MCF 10A (cell line): Measurements from ENCODE around the gene CCT8L2. TPM values are rescaled to one million over a fixed set of nuclear protein-coding genes. Genes with fewer than 3 reads are reported as not detected.
"Not testable (repeated sequence)": the region's sequence is repeated elsewhere in the genome, so short reads cannot be mapped to it uniquely, and the experiment has no call there.

Source experiments
- Bru-seq: library from RNA; stranded (reverse); fragments of 400-500 nt; gene quantifications from one replicate; lab custom pipeline; 2021; lab: Mats Ljungman, UMichigan
- BruChase-seq, 2 experiments: library from RNA; stranded (reverse); fragments of 400-500 nt; gene quantifications; one replicate each; lab custom pipeline; 2021; lab: Mats Ljungman, UMichigan
- BruUV-seq: library from RNA; stranded (reverse); fragments of 400-500 nt; replicated peaks from 2 replicates; lab custom pipeline; 2021; lab: Mats Ljungman, UMichigan
- CTCF ChIA-PET: fragments of 300-600 bp; sonication (Branson Sonifier 250); formaldehyde crosslinking; extraction: SDS; loops from one replicate; lab custom pipeline; 2021; ENCODE audit warnings: antibody characterized with exemption, inconsistent platforms; lab: Yijun Ruan, JAX
- POLR2A ChIA-PET: fragments of 300-600, 350-650 bp; sonication (Branson Sonifier 250); formaldehyde crosslinking; extraction: SDS; loops from one replicate; lab custom pipeline; 2020; ENCODE audit warnings: antibody characterized with exemption, inconsistent platforms; lab: Yijun Ruan, JAX
- DNase-seq: peaks from one replicate; pipeline ENCODE4 v3.0.0-alpha.2; 2018; ENCODE audit not compliant: unreplicated experiment
- H3K27ac Mint-ChIP-seq: one replicate; pipeline ENCODE4 v1.8.0; 2022; ENCODE audit warnings: mild to moderate bottlenecking, low read depth, mixed read lengths; ENCODE audit not compliant: unreplicated experiment
- H3K27me3 Mint-ChIP-seq: one replicate; pipeline ENCODE4 v1.8.0; 2022; ENCODE audit warnings: mixed read lengths; ENCODE audit not compliant: insufficient read depth, unreplicated experiment
- H3K36me3 Mint-ChIP-seq: one replicate; pipeline ENCODE4 v1.8.0; 2022; ENCODE audit warnings: mild to moderate bottlenecking, moderate library complexity, mixed read lengths; ENCODE audit not compliant: insufficient read depth, unreplicated experiment
- H3K4me1 Mint-ChIP-seq: one replicate; pipeline ENCODE4 v1.8.0; 2022; ENCODE audit warnings: mixed read lengths; ENCODE audit not compliant: insufficient read depth, unreplicated experiment
- H3K4me3 Mint-ChIP-seq: one replicate; pipeline ENCODE4 v1.8.0; 2022; ENCODE audit warnings: mild to moderate bottlenecking, moderate library complexity, mixed read lengths; ENCODE audit not compliant: unreplicated experiment
- H3K9me3 Mint-ChIP-seq: one replicate; pipeline ENCODE4 v1.8.0; 2022; ENCODE audit warnings: mixed read lengths; ENCODE audit not compliant: unreplicated experiment
- intact Hi-C: fragments of 100-400 bp; cut with micrococcal nuclease; formaldehyde crosslinking; loops from 2 replicates; pipeline ENCODE4 v1.14.1; 2022
- long read RNA-seq: library from polyadenylated mRNA; stranded (forward); transcript quantifications from one replicate; pipeline ENCODE4 v2.0.0, GENCODE V29; 2022
- total RNA-seq: library from RNA; stranded (reverse); gene quantifications from 2 replicates; pipeline ENCODE4 v1.2.3, GENCODE V29; 2022

CCT8L2 gene
- total RNA-seq: not detected in 2 replicates
- not detected for Bru-seq, nascent RNA
- BruChase-seq, experiment 1, labeled RNA remaining after a 6-hour chase: not detected
- BruChase-seq, experiment 2, labeled RNA remaining after a 2-hour chase: not detected
- long read RNA-seq: 0 reads

GRCh38 chr22:16592710-16593109, at the start of gene CCT8L2:
Gene CCT8L2, minus strand, starts transcription at chr22:16592810. Its CDS starts 260 bp downstream, at chr22:16592550.
- not testable (repeated sequence) for H3K9me3 Mint-ChIP-seq

GRCh38 chr22:16635442-16635841, 42.8 kb upstream of the CCT8L2 start:
- BruUV-seq, H3K9me3 Mint-ChIP-seq, H3K27ac Mint-ChIP-seq, POLR2A ChIA-PET, H3K4me1 Mint-ChIP-seq, intact Hi-C loops, DNase-seq, H3K36me3 Mint-ChIP-seq, H3K27me3 Mint-ChIP-seq, H3K4me3 Mint-ChIP-seq: not testable (repeated sequence)
- CTCF ChIA-PET: interaction anchor here (0.6 to 0.7 kb wide), 2 partner anchors 25 to 39 kb away, joined by 3 read pairs; no protein-coding TSS in a partner anchor

More at GRCh38 chr22:16592710-16593109, at the start of gene CCT8L2:
- H3K36me3 Mint-ChIP-seq, H3K4me1 Mint-ChIP-seq, intact Hi-C loops, CTCF ChIA-PET, H3K27me3 Mint-ChIP-seq, BruUV-seq, H3K27ac Mint-ChIP-seq, H3K4me3 Mint-ChIP-seq, POLR2A ChIA-PET, DNase-seq: not testable (repeated sequence)

GRCh38 chr22:16634092-16634491, 41.5 kb upstream of the CCT8L2 start:
- H3K4me3 Mint-ChIP-seq, CTCF ChIA-PET, H3K27me3 Mint-ChIP-seq, DNase-seq, H3K4me1 Mint-ChIP-seq, POLR2A ChIA-PET, H3K9me3 Mint-ChIP-seq, H3K36me3 Mint-ChIP-seq, intact Hi-C loops, BruUV-seq: not testable (repeated sequence)
- peak overlapping the region; percentile 22 for H3K27ac Mint-ChIP-seq

GRCh38 chr22:16628476-16628875, 35.9 kb upstream of the CCT8L2 start:
- intact Hi-C loops, H3K27ac Mint-ChIP-seq, H3K4me1 Mint-ChIP-seq, H3K4me3 Mint-ChIP-seq, H3K27me3 Mint-ChIP-seq, DNase-seq, H3K36me3 Mint-ChIP-seq, H3K9me3 Mint-ChIP-seq, BruUV-seq, CTCF ChIA-PET: not testable (repeated sequence)
- POLR2A ChIA-PET: interaction anchor here (0.7 kb wide), 1 partner anchor 16 kb away, joined by 3 read pairs; no protein-coding TSS in a partner anchor

- DNase-seq, H3K36me3 Mint-ChIP-seq, H3K27me3 Mint-ChIP-seq, CTCF ChIA-PET, H3K4me3 Mint-ChIP-seq, H3K9me3 Mint-ChIP-seq, intact Hi-C loops, H3K27ac Mint-ChIP-seq, H3K4me1 Mint-ChIP-seq, POLR2A ChIA-PET, BruUV-seq: not testable (repeated sequence)
Measured at GRCh38 chr22:16625018-16625417, 32.4 kb upstream of the CCT8L2 start.

- DNase-seq, H3K27ac Mint-ChIP-seq, H3K4me1 Mint-ChIP-seq, H3K36me3 Mint-ChIP-seq, intact Hi-C loops, BruUV-seq, POLR2A ChIA-PET, CTCF ChIA-PET, H3K9me3 Mint-ChIP-seq, H3K27me3 Mint-ChIP-seq, H3K4me3 Mint-ChIP-seq: not testable (repeated sequence)
Measured at GRCh38 chr22:16623595-16623994, 31.0 kb upstream of the CCT8L2 start.

- H3K9me3 Mint-ChIP-seq, H3K4me1 Mint-ChIP-seq, H3K27ac Mint-ChIP-seq, intact Hi-C loops, DNase-seq, BruUV-seq, CTCF ChIA-PET, POLR2A ChIA-PET, H3K4me3 Mint-ChIP-seq, H3K27me3 Mint-ChIP-seq: not testable (repeated sequence)
- H3K36me3 Mint-ChIP-seq: peaks cover 23% of the 10 kb centered on the region
Measured at GRCh38 chr22:16617516-16617915, 24.9 kb upstream of the CCT8L2 start.

- peaks cover 15% of the 10 kb centered on the region for H3K9me3 Mint-ChIP-seq
Measured at GRCh38 chr22:16616390-16616938, 23.9 kb upstream of the CCT8L2 start.

GRCh38 chr22:16615606-16616245, 23.1 kb upstream of the CCT8L2 start:
- intact Hi-C loops, H3K27me3 Mint-ChIP-seq, H3K27ac Mint-ChIP-seq, H3K4me3 Mint-ChIP-seq, CTCF ChIA-PET, BruUV-seq, DNase-seq, POLR2A ChIA-PET, H3K4me1 Mint-ChIP-seq: not testable (repeated sequence)
- H3K9me3 Mint-ChIP-seq: peaks cover 15% of the 10 kb centered on the region
- peaks cover 29% of the 10 kb centered on the region for H3K36me3 Mint-ChIP-seq

More at GRCh38 chr22:16616390-16616938, 23.9 kb upstream of the CCT8L2 start:
- CTCF ChIA-PET, intact Hi-C loops, DNase-seq, POLR2A ChIA-PET, H3K27ac Mint-ChIP-seq, H3K27me3 Mint-ChIP-seq, BruUV-seq, H3K4me3 Mint-ChIP-seq, H3K4me1 Mint-ChIP-seq: not testable (repeated sequence)
- H3K36me3 Mint-ChIP-seq: peaks cover 29% of the 10 kb centered on the region
